ENCODE results near the gene SLC5A9.
"Not testable (repeated sequence)": the region's sequence is repeated elsewhere in the genome, so short reads cannot be mapped to it uniquely, and the experiment has no call there.

Gene SLC5A9

GRCh38 chr1:48222501-48223242 is at the start of gene SLC5A9:
SLC5A9 (plus strand) TSS chr1:48222716; CDS start chr1:48222737, 21 bp downstream.
- DNase-seq (ENCODE audit: low read depth in 2 of 2): no peak

GRCh38 chr1:48175116-48175515 is 47.4 kb upstream of the SLC5A9 start:
- DNase-seq (ENCODE audit: low read depth in 2 of 2): no peak

- DNase-seq (ENCODE audit: low read depth in 2 of 2): no peak
Measured at GRCh38 chr1:48177257-48177656, 45.3 kb upstream of the SLC5A9 start.

GRCh38 chr1:48181669-48182367 is 40.7 kb upstream of the SLC5A9 start:
- no peak for DNase-seq (ENCODE audit: low read depth in 2 of 2)

- DNase-seq (ENCODE audit: low read depth in 2 of 2): no peak
Measured at GRCh38 chr1:48182439-48182838, 40.1 kb upstream of the SLC5A9 start.

- DNase-seq (ENCODE audit: low read depth in 2 of 2): no peak
Measured at GRCh38 chr1:48186306-48186839, 36.1 kb upstream of the SLC5A9 start.

GRCh38 chr1:48187969-48188563 is 34.5 kb upstream of the SLC5A9 start:
- DNase-seq (ENCODE audit: low read depth in 2 of 2): no peak

- no peak for DNase-seq (ENCODE audit: low read depth in 2 of 2)
Measured at GRCh38 chr1:48190881-48191280, 31.6 kb upstream of the SLC5A9 start.

GRCh38 chr1:48194801-48195200 is 27.7 kb upstream of the SLC5A9 start:
- no peak for DNase-seq (ENCODE audit: low read depth in 2 of 2)

- DNase-seq (ENCODE audit: low read depth in 2 of 2): no peak
Measured at GRCh38 chr1:48196237-48196636, 26.3 kb upstream of the SLC5A9 start.

GRCh38 chr1:48198970-48199369 is 23.5 kb upstream of the SLC5A9 start:
- DNase-seq (ENCODE audit: low read depth in 2 of 2): no peak

GRCh38 chr1:48200166-48200900 is 22.2 kb upstream of the SLC5A9 start:
- no peak for DNase-seq (ENCODE audit: low read depth in 2 of 2)

GRCh38 chr1:48202030-48202752 is 20.3 kb upstream of the SLC5A9 start:
- peak; percentile 29 to 60 for DNase-seq (ENCODE audit: low read depth in 2 of 2)

GRCh38 chr1:48203287-48203900 is 19.1 kb upstream of the SLC5A9 start:
- DNase-seq (ENCODE audit: low read depth in 2 of 2): no peak

GRCh38 chr1:48205522-48205921 is 17.0 kb upstream of the SLC5A9 start:
- DNase-seq (ENCODE audit: low read depth in 2 of 2): no peak

GRCh38 chr1:48206371-48206770 is 16.1 kb upstream of the SLC5A9 start:
- DNase-seq (ENCODE audit: low read depth in 2 of 2): no peak

- no peak for DNase-seq (ENCODE audit: low read depth in 2 of 2)
Measured at GRCh38 chr1:48207131-48207530, 15.4 kb upstream of the SLC5A9 start.

GRCh38 chr1:48207536-48208075 is 14.9 kb upstream of the SLC5A9 start:
- DNase-seq (ENCODE audit: low read depth in 2 of 2): no peak

- DNase-seq (ENCODE audit: low read depth in 2 of 2): no peak
Measured at GRCh38 chr1:48208251-48208650, 14.3 kb upstream of the SLC5A9 start.

- no peak for DNase-seq (ENCODE audit: low read depth in 2 of 2)
Measured at GRCh38 chr1:48208652-48209051, 13.9 kb upstream of the SLC5A9 start.

- not testable (repeated sequence) for DNase-seq (ENCODE audit: low read depth in 2 of 2)
Measured at GRCh38 chr1:48213462-48213861, 9.1 kb upstream of the SLC5A9 start.

All from stimulated activated CD4-positive, alpha-beta T cell treated with anti-CD3 and anti-CD28 coated beads, Interleukin-4, amount 100 ng/mL, for 48 hours (primary cell).